Superior temporal gyrus (tissue), 1 donor: Measurements from ENCODE around the gene NUBP2.
A peak's percentile ranks its signal among the peaks of the same experiment; 100 is the strongest.

ENCODE experiments used
- DNase-seq: peaks from one replicate; pipeline ENCODE4 v3.0.0-alpha.2; 2016; ENCODE audit errors: extremely low spot score

The NUBP2 gene

GRCh38 chr16:1772362-1772907 is 10.3 kb upstream of the NUBP2 start, which contains the start of gene EME2:
TSS of gene EME2 (plus strand) at chr16:1772810. CDS start at chr16:1773228, 418 bp downstream.
- DNase-seq = no peak

GRCh38 chr16:1772908-1773702 is 9.7 kb upstream of the NUBP2 start, which contains the start of gene MRPS34:
TSS of gene MRPS34 (minus strand) at chr16:1773134. CDS start at chr16:1773119, 15 bp downstream.
- peak; percentile 84 for DNase-seq

- DNase-seq = no peak
Measured at GRCh38 chr16:1773703-1774447, 8.9 kb upstream of the NUBP2 start.

- DNase-seq = no peak
Measured at GRCh38 chr16:1774448-1774780, 8.3 kb upstream of the NUBP2 start.

- no peak for DNase-seq
Measured at GRCh38 chr16:1775006-1775845, 7.5 kb upstream of the NUBP2 start.

- no peak for DNase-seq
Measured at GRCh38 chr16:1775846-1776671, 6.7 kb upstream of the NUBP2 start.

GRCh38 chr16:1776672-1776955 is 6.1 kb upstream of the NUBP2 start:
- no peak for DNase-seq

- DNase-seq = no peak
Measured at GRCh38 chr16:1776991-1777374, 5.8 kb upstream of the NUBP2 start.

- DNase-seq = no peak
Measured at GRCh38 chr16:1777375-1778199, 5.2 kb upstream of the NUBP2 start.

- DNase-seq = no peak
Measured at GRCh38 chr16:1778200-1779179, 4.3 kb upstream of the NUBP2 start.

- no peak for DNase-seq
Measured at GRCh38 chr16:1779234-1779701, 3.5 kb upstream of the NUBP2 start.

- no peak for DNase-seq
Measured at GRCh38 chr16:1779741-1780676, 2.8 kb upstream of the NUBP2 start.

- DNase-seq = no peak
Measured at GRCh38 chr16:1780677-1781072, 2.1 kb upstream of the NUBP2 start.

GRCh38 chr16:1781254-1781653 is 1.5 kb upstream of the NUBP2 start:
- no peak for DNase-seq

GRCh38 chr16:1781758-1782407 is 877 bp upstream of the NUBP2 start:
- DNase-seq = no peak

- no peak for DNase-seq
Measured at GRCh38 chr16:1784977-1785845, 2.5 kb downstream of the NUBP2 start.

- DNase-seq = no peak
Measured at GRCh38 chr16:1785846-1786170, 3.0 kb downstream of the NUBP2 start.
